Activated effector memory CD4-positive, alpha-beta T cell treated with anti-CD3 and anti-CD28 coated beads, Interleukin-2, amount 50 U/mL, for 16 hours (primary cell): ENCODE data around the gene MAK.
"Not testable (repeated sequence)": the region's sequence is repeated elsewhere in the genome, so short reads cannot be mapped to it uniquely, and the experiment has no call there.

Experiments used
- DNase-seq: peaks from one replicate; pipeline ENCODE4 v3.0.0-alpha.2; 2020

The MAK gene

GRCh38 chr6:10771371-10771894, 66.9 kb downstream of the MAK start:
- DNase-seq, result no peak

GRCh38 chr6:10769419-10769818, 68.9 kb downstream of the MAK start:
- no peak for DNase-seq

GRCh38 chr6:10763006-10763405, 75.3 kb downstream of the MAK start:
- DNase-seq, result no peak

DNA sequence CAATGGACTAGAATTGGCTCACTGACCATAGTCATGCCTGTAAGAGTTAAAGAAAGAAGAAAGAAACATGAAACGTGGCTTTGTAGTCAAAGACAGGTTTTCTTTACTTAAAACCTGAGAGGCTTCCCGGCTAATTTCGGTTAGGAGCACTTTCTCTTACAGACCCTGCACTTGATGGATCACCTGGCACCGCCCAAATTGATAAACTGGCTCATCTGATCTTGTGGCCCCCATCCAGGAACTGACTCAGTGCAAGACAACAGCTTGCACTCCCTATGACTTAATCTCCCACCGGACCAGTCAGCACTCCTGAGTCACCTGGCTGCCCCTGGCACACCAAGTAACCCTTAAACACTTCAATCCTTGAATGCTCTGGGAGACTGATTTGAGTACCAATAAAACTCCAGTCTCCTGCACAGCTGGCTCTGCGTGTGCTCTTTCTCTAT, 78.4 kb downstream of the MAK start:
- DNase-seq, result no peak

- DNase-seq, result no peak
Measured at GRCh38 chr6:10759312-10759839, 79.0 kb downstream of the MAK start.

DNA sequence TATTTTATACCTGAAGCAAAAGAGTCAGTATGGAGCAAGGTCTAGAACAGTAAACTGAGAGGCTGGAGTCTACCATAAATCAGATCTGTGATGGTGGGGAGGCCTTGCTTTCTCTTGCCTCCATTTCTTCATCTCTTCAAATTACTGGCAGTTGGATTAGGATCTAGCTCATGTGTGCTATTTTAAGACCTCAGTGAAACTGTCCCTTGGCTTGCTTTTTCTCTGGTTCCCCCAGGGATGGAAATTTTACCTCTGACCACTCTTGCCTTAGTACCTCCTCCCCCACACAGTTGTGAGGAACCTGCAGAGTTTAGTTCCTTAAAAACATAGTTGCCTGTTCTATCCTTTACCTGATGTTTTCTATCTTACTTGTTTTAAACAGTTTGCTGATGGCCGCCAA, 82.3 kb downstream of the MAK start:
- no peak for DNase-seq

GRCh38 chr6:10751757-10752156, 86.6 kb downstream of the MAK start:
- not testable (repeated sequence) for DNase-seq

GRCh38 chr6:10750568-10750967, 87.8 kb downstream of the MAK start:
- DNase-seq, result not testable (repeated sequence)

DNA sequence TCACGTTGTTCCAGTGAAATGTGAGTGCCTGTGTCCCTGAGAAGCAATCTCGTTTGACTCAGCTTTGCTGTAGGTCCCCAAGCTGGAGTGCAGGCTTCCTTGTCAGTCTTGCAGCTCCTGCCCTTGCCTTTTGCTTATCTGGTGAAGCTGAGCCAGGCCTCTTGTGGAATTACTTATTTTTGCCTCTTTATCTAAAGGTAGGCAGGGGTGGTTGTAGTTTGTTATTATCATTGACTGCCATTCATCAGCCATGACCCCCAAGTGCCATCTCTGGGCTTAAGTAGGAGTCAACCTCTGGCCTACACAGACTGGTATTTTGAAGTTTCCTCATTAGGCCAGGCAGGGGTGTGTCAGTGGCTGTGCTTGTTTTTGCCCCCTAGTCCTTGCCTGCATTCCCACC, 88.6 kb downstream of the MAK start:
- no peak for DNase-seq

- DNase-seq, result peak; percentile 100
Measured at GRCh38 chr6:10747251-10747972, 90.9 kb downstream of the MAK start, which contains the start of gene TMEM14B. Gene TMEM14B, plus strand, starts transcription at chr6:10747805. Its CDS starts 1,441 bp downstream, at chr6:10749246.

DNA sequence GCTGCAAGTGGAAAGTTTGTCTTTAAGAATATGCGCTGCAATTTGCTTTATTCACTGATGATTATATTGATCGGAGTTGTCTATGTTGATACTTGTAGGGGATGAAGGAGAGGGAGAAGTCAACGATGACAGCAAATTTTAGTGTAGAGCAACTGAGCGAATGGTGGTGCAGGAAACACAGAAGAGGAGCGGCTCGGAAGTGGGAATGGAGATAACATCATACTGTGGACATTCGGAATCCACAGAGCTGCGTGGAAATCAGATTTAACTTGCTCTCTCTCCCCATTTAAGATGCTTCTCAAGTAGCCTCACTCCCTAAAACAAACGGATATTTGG, 91.5 kb downstream of the MAK start:
- DNase-seq, result no peak

GRCh38 chr6:10745116-10745515, 93.2 kb downstream of the MAK start:
- DNase-seq, result no peak

DNA sequence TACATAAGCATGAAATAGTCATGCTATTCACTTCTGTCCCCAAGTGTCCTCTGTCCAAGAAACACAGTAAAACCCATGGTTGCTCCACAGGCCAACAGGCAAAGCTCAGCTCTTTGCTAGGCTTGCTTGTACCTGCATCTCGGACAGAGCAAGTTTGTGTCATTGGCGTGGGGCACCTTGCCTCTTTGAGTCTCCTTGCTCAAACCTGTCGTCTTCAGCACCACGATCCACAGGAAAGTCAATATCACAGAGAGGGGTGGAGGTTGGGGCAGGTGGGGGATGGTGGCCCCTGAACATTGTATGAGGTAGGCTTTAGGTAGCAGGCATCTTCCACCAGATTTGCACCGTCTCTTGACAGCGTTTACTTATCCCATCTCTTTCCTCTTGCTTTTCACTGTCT, 94.8 kb downstream of the MAK start:
- no peak for DNase-seq

DNA sequence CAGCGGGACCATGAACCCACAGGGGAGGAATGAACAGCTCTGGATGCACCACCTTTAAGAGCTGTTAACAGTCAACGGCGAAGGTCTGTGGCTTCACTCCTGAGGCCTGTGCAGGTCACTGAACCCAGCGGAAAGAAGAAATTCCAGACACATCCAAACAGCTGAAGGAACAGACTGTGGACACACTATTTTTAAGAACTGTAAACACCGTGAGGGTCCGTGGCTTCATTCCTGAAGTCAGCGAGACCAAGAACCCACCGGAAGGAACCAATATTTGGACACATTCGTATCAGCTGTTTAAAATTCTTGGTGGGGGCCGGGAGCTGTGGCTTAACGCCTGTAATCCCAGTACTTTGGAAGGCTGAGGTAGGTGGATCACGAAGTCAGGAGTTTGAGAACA, 96.1 kb downstream of the MAK start:
- DNase-seq, result no peak

DNA sequence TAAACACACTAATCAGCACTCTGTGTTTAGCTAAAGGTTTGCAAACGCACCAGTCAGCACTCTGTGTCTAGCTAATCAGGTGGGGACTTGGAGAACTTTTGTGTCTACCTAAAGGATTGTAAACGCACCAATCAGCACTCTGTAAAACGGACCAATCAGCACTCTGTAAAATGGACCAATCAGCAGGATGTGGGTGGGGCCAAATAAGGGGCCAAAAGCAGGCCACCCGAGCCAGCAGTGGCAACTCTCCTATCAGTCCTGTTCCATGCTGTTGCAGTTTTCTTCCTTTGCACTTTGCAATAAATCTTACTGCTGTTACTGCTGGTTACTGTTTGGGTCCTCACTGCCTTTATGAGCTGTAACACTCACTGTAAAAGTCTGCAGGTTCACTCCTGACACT, 96.7 kb downstream of the MAK start:
- not testable (repeated sequence) for DNase-seq

DNA sequence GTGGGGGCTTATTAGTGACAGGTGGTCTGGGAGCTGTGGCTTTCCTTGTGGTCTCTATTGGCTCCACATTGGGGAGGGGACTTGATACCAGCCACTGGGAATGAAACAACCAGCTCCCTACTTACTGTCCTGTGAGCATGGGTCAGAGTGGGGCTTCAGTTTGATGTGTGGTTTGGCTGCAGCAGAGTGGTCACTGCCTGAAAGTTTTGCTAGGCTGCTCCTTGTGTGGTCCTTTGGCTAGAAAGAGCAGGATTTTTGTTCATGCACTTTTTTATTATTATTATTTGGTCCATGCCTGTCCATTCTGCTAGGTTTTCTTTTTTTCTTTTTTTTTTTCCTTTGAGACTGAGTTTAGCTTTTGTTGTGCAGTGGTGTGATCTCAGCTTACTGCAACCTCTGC, 98.3 kb downstream of the MAK start:
- DNase-seq, result no peak

- DNase-seq, result no peak
Measured at GRCh38 chr6:10736731-10737130, 101.6 kb downstream of the MAK start.

GRCh38 chr6:10733863-10734262, 104.5 kb downstream of the MAK start:
- DNase-seq, result no peak

DNA sequence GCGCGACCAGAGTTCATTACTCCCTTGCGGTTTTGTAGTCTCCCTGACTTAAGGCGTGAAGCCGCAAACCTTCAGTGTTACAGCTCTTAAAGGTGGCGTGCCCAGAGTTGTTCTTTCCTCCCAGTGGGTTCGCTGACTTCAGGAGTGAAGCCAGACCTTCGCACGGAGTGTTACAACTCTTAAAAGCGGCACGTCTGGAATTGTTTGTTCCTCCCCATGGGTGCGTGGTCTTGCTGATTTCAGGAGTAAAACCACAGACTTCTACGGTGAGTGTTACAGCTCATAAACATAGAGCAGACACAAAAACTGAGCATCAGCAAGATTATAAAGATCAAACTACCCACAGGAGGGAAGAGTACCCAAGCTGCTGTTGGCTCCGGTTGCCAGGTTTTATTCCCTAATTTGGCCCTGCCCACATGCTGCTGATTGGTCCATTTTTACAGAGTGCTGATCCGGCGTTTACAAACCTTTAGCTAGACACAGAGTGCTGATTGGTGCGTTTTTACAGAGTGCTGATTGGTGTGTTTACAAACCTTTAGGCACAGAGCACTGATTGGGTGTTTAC, 105.1 kb downstream of the MAK start:
- DNase-seq, result no peak

GRCh38 chr6:10730254-10730653, 108.1 kb downstream of the MAK start:
- no peak for DNase-seq

- no peak for DNase-seq
Measured at GRCh38 chr6:10725716-10726115, 112.6 kb downstream of the MAK start.

DNA sequence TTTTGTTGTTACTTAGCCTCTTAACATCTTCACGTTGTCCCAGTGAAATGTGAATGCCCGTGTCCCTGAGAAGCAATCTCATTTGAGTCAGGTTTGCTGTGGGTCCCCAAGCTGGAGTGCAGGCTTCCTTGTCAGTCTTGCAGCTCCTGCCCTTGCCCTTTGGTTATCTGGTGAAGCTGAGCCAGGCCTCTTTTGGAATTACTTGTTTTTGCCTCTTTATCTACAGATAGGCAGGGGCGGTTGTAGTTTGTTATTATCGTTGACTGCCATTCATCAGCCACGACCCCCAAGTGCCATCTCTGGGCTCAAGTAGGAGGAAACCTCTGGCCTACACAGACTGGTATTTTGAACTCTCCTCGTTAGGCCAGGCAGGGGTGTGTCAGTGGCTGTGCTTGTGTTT, 113.3 kb downstream of the MAK start:
- no peak for DNase-seq

DNA sequence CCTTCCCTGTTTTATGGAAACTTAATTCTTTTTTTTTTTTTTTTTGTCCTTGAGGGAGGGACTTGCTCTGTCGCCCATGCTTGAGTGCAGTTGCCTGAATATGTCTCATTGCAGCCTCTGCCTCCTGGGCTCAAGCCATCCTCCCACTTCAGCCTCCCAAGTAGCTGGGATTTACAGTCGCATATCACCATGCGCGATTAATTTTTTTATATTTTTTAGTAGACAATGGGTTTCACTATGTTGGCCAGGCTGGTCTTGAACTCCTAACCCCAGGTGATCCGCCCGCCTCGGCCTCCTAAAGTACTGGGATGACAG, 114.8 kb downstream of the MAK start:
- no peak for DNase-seq

DNA sequence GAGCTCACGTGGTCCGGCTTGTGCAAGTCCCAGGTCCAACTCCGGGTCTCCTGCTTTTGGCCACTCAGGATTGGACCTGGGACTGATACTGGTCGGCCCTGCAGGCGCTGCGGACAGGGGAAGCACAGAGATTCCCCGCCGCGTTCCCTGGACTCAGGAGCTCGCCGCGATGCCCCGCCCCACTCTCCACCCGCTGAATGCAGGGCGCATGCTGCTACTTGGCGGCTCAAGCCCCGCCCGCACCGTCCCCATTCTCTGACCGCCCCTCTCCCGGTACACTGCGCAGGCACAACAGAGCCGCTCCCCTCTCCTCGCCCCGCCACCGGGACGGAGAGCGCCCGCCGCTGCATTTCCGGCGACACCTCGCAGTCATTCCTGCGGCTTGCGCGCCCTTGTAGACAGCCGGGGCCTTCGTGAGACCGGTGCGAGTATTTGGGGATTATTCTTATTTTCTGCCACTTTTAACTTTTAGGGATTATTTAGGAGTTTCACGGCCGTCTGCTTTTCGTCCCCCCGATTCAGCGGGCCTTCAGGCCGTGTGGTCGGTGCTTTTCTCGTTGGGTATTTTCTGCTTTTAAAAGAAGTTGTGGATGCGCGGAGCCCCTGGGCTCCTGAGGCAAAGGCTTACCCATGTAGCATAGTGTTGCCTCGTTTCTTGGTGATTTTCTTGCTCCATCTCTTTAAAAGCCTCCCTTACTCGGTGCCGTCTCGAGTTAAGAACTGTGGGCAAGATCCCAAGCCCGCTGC, 115.3 kb downstream of the MAK start, which contains the start of gene TMEM14C:
Gene TMEM14C (plus strand): TSS at position 251 of the 747 bp plus-strand sequence. CDS start 1,544 bp downstream, outside the sequence.
- peak; percentile 94 for DNase-seq
